ENCODE measurements around the gene TGIF2.
A peak's percentile ranks its signal among the peaks of the same experiment; 100 is the strongest.

The TGIF2 gene

DNA sequence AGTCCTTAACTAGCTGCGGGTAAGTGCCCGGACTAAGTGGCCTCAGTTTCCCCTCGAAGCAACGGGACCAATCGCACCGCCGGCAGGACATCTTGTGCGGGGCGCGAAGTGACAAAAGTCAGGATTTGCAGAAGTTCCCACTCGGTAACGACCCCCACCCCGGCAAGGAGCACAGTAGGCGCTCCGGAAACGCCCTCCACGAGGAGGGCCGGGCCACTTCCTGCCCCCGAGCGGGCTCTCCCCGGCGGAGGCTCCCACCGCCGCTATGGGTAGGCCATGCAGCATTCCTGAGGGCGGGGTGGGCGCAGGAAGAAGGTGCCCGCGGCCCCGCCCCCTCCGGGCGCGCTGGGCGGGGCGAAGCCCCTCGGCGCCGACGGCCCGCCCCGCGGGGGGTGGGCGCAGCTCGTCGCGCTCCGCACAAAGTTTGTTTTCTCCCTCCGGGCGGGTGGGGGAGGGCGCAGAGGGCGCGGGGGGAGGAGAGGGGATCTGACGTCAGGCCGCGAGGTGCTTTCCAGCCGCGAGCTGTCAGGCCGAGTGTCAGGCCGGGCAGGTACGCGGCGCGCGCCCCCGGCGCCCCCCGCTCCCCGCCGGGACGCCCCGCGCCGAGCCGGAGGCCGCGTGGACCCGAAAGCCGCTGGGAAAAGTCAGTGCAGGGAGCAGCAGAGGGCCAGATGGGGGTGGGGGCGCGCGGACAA, at the start of gene TGIF2:
TSS of gene TGIF2 (plus strand) at position 495 of the 695 bp plus-strand sequence. CDS start 5,178 bp downstream, outside the sequence.
- peak; percentile 75 to 80 (median 75) for DNase-seq (ENCODE audit: low read depth in 2 of 3, low spot score in 1 of 3)

DNA sequence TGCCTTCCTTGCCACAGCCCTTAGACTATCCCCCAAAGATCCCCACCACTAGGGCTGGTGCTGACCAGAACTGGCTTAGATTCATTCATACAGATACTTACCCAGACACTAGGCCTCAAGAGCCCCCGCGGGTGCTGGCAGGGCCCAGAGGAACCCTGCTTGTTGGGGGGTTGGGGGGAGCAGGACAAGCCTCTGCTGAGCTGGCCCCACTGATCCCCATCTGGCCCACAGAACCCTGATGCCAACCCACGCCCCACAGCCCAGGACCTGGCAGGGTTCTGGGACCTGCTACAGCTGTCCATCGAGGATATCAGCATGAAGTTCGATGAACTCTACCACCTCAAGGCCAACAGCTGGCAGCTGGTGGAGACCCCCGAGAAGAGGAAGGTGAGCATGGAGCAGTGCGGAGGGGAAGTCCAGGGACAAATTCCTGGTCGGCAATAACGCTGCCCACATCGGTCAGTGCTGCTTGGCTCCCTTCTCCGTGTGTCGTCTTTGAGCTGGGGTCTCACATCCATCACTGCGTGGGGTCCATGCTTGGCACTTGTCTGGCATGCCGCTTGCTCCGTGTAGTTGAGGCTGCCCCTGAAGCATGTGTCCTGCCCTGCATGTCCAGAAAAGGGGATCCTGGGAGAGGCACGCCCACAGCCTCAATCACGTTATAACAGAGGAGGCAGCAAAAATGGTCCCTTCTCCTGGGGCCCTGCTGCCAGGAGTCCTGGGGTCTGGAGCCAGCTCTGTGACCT, 47.6 kb upstream of the TGIF2 start:
- DNase-seq (ENCODE audit: low read depth in 2 of 3, low spot score in 1 of 3), result no peak

DNA sequence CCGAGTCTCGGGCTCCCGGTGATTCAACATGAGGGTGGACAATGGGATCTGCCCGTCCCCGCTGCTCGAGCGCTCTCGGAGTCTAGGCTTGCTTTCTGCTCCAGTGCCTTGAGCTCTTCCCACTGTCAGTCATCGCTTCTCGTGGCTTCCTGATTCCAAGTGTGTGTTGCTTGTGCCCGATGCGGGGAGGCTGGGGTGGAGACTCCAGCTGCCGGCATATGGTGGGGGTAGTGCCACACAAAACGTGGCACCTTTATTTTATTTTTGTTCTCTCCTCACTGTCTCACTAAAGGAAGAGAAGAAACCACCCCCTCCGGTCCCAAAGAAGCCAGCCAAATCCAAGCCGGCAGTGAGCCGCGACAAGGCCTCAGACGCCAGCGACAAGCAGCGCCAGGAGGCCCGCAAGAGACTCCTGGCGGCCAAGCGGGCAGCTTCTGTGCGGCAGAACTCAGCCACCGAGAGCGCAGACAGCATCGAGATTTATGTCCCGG, 46.8 kb upstream of the TGIF2 start:
- no peak for DNase-seq (ENCODE audit: low read depth in 2 of 3, low spot score in 1 of 3)

DNA sequence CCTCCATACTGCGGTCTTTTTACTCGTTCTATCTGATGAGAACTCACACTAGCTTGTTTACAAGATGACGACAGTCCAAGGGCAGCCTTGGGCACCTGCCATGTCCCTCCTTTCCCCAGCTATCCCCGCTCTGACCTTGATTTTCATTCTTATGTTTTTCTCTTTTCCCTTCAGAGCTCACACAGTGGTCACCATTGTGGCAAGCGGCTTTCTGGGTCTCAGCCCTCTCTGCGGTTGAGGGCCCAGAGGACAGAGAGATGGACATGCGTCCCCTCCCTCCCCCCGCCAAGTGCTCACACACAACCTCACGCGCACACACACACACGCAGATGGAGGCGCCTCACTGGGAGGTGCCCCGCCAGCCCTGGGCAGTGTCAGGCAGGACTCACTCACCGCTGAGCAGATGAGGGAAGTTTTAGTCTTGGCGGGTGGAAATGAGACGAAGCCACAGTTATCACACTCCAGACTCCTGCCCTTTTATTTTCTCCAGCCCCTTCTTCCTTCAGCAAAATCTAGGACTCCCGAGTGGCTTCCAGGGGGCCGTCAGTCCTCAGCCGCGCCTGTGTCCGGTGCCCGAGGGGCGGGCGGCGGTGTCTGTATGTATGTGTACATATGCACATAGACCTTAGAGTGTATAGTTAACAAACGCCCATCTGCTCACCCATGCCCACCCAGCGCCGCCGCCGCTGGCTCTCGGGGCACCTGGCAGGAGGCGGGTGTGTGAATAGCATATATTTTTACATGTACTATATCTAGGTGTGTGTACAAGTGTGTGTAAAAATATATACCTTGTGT, 45.9 kb upstream of the TGIF2 start:
- no peak for DNase-seq (ENCODE audit: low read depth in 2 of 3, low spot score in 1 of 3)

DNA sequence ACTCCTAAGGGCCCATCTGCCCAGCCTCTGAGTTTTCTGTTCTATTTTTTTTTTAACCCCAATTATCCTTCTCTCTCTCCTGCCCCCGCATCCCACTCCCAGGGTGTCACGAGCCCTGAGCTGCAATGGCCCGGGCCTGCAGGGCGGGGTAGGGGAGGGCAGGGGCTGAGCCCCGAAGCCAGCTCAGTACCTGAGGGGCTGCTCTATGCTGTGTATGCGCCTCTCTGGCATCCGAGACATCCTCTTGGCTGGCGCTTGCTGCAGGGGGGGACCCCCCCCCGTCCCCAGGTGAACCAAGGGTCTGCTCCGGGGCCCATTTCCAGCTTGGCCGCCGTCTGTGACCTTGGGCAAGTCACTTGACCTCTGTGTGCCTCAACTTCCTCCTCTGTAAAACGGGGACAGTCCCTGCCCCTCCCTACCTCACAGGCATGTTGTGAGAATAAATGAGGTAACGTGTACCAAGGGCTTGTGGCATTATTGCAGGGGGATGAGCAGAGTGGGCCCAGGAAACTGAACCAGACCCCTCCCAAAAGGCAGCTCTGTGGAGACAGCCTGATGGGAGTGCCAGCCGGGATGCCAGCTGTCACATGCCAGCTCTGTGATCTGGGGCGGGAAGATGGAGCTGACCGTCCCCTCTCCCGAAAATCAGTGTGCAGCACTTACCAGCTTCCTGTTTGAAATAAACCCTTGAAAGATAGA, 45.1 kb upstream of the TGIF2 start:
- DNase-seq (ENCODE audit: low read depth in 2 of 3, low spot score in 1 of 3), result no peak

DNA sequence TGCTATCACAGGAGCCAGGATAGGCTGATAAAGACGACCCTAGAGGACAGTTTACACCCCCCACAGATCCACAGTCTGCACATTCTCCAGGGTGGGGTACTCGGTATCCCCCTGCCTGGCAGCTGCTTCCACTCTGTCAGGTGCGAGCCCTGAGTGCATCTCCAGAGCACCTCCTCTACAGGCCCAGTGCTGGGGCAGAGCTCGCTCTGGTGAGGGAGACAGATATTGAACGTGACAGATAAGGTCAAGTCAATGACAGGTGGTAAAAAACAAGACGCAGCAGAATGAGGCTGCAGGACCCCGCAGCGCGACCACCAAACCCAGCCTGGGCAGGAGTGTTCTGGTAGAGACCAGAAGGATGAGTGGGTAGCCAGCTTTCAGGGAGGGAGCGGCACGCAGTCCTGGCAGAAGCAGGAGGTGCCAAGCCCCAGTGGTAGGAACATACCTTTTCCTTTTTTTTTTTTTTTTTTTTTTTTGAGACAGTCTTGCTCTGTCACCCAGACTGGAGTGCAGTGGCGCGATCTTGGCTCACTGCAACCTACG, 44.5 kb upstream of the TGIF2 start:
- DNase-seq (ENCODE audit: low read depth in 2 of 3, low spot score in 1 of 3), result no peak

- no peak for DNase-seq (ENCODE audit: low read depth in 2 of 3, low spot score in 1 of 3)
Measured at GRCh38 chr20:36532388-36532787, 41.0 kb upstream of the TGIF2 start.

- no peak for DNase-seq (ENCODE audit: low read depth in 2 of 3, low spot score in 1 of 3)
Measured at GRCh38 chr20:36532822-36533221, 40.6 kb upstream of the TGIF2 start.

DNA sequence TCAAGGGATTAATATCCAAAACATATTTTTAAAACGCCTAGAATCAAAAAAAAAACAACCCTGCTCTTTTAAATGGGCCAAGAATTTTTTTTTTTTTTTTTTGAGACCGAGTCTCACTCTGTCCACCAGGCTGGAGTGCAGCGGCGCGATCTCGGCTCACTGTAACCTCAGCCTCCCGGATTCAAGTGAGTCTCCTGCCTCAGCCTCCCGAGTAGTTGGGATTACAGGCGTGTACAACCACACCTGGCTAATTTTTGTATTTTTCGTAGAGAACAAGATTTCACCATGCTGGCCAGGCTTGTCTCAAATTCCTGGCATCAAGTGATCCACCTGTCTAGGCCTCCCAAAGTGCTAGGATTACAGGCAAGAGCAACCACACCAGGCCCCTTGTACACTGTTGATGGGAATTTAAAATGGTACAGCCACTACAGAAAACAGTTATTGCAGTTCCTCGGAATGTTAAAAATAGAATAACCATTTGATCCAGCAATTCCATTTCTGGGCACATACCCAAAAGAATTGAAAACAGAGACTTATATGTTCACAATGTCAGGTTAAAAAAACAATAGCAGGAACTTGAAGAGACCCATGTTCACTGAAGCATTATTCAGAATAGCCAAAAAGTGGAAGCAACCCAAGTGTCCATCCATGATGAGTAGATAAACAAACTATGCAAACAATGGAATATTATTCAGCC, 35.2 kb upstream of the TGIF2 start:
- no peak for DNase-seq (ENCODE audit: low read depth in 2 of 3, low spot score in 1 of 3)

DNA sequence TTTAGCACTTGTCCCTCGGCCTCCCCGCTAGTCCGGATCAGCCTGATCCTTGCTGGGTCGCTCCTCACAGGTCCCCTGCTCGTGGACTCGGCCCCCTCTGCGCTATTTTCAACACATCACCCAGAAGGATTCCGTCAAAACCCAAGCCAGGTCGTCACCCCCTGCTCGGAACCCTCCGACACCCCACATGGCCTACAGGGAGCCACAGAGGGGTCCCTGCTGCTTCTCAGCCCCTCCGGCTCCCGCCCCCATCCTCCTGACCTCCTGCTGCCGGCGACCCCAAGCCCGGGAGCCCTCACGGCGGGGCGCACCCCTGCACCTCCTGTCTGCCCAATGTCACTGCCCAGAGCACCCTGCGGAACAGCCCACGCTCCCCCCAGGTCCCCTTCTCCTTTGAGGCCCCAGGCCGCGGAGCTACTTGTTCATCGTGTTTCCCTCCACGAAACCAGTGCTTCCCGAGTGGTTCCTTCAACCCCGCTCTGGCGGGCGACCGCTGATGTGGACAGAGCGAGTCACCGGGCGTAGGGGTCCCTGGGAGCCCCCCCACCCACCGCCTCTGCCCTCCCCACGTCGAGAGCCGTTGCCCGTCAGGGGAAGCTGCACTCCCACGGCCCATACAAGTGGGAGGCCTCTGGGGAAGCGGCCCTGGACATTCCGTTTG, 32.7 kb upstream of the TGIF2 start:
- no peak for DNase-seq (ENCODE audit: low read depth in 2 of 3, low spot score in 1 of 3)

DNA sequence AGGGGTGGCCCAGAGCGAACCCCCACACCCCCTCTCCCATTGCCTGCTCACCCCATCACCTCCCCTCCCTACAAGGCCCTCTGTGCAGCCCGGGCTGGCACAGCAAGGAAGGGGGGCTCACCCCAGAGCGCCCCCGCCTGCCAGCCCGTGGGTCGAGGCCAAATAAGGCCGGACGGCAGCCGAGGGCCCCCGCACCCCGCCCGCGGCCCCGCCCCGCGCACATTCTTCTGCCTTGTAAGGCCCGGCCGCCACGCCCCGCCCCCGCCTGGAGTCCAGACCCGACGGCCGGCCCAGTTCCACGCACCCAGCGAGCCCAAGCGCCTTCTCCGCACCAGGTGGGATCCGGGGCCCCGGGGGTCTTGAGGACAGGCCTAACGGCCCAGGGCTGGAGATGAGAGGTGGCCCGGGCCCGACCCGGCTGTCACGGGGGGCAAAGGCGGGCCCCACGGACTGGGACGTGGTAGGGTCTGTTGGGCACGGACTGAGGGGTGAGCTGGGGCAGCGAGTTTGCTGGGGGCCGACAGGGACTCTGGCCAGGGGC, 32.1 kb upstream of the TGIF2 start, which contains the start of gene MYL9:
TSS of gene MYL9 (plus strand) at position 293 of the 541 bp plus-strand sequence. CDS start 3,366 bp downstream, outside the sequence.
- DNase-seq (ENCODE audit: low read depth in 2 of 3, low spot score in 1 of 3), result no peak

- DNase-seq (ENCODE audit: low read depth in 2 of 3, low spot score in 1 of 3), result no peak
Measured at GRCh38 chr20:36541768-36542488, 31.5 kb upstream of the TGIF2 start.

- DNase-seq (ENCODE audit: low read depth in 2 of 3, low spot score in 1 of 3), result no peak
Measured at GRCh38 chr20:36542516-36543183, 30.7 kb upstream of the TGIF2 start.

DNA sequence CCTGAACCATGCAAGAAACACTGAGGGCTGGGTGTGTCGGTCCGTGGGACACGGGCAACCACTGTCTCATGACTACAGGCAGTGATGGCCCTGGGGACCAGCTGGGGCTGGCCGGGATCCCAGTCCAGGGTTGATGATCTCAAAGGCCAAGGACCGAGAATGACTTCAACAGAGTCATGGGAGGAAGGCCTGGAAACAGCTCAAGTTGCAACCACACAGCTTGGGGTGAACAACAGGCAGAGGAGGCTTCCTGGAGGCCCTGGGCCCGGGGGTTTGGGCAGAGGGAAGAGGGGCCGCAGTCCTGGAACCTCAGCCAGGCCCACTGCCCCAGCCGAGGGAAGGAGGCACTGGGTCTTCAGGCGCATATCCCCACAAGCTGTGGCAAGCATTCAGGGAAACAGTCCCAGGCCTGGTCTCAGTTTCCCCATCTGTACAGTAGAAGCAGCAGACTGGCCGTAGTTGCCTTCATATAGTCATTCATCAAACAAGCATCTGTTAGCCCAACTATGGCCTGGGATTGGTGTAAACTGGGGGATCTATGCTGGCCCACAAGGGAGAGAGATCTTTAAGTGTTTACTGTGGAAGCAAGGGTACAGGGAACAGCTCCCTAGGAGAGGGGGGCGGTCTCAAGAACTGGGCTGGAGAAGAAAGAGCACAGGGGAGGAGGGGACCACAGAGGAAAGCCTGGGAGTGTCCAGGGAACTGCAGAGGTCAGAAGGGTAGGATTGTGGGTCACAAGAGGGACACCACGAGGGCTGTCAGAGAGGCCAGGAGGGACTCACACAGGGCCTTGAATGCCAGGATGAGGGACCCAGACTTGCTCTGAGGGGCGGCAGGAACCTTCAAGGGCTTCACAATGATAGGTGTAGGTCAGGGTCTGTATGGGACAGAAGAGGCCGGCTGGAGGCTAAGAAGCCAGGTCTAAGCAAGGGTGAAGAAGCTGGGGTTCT, 29.9 kb upstream of the TGIF2 start:
- DNase-seq (ENCODE audit: low read depth in 2 of 3, low spot score in 1 of 3), result no peak

DNA sequence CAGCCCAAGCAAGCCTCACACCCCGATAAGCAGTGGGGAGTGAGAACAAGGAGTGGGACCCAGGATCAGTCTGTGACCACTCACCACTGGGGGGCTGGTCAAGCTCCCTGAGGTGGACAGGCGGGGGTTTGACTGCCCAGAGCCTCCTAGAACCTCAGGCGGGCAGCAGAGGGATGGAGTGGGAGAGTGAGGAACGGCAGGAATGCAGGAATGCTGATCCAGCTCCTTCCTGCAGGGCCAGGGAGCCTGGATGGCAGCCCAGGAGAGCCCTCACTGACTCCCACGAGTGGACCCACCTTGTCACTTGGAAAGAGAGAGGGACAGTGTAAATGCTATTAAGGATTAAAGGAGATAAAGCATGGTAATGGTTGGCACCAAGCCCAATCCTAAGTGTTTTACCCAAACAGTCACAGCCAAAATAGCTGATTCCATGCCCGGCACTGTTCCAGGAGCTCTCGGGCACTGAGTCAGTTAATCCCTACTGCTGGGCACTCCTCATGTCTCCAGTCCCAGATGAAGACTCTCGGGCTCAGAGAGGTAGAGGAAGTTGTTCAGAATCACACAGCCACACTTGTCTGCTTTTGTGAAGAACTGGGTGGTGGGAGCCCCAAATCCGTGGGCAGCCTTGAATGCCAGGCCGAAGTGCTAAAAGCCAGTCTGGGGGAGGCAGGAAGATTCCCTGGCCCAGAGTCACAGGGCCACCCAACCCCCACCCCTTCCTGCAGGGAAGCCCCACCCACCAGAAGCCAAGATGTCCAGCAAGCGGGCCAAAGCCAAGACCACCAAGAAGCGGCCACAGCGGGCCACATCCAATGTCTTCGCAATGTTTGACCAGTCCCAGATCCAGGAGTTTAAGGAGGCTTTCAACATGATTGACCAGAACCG, 29.0 kb upstream of the TGIF2 start:
- no peak for DNase-seq (ENCODE audit: low read depth in 2 of 3, low spot score in 1 of 3)
